Skeletal muscle cell (primary cell): ENCODE measurements around the gene NKX6-1.

Experiments
- DNase-seq: peaks from one replicate; pipeline ENCODE4 v3.0.0-alpha.2; 2010; ENCODE audit warnings: low read depth
- H3K4me3 ChIP-seq: 2 replicates; pipeline ENCODE4 v1.5.1; 2011; ENCODE audit warnings: low read depth, mild to moderate bottlenecking, control low read depth, low read length, moderate library complexity

NKX6-1 gene

GRCh38 chr4:84482564-84483563 lies 16.2 kb downstream of the NKX6-1 start:
- no peak for DNase-seq
- no peak overlapping the region for H3K4me3 ChIP-seq

GRCh38 chr4:84481860-84482245 lies 17.2 kb downstream of the NKX6-1 start:
- H3K4me3 ChIP-seq = no peak overlapping the region
- no peak for DNase-seq

- no peak for DNase-seq
- no peak overlapping the region for H3K4me3 ChIP-seq
These were observed 17.8 kb downstream of the NKX6-1 start for GRCh38 chr4:84481077-84481859.

GRCh38 chr4:84480082-84480481 lies 19.0 kb downstream of the NKX6-1 start:
- no peak overlapping the region for H3K4me3 ChIP-seq
- DNase-seq = no peak

GRCh38 chr4:84479663-84480062 lies 19.4 kb downstream of the NKX6-1 start:
- no peak for DNase-seq
- H3K4me3 ChIP-seq = no peak overlapping the region

DNA sequence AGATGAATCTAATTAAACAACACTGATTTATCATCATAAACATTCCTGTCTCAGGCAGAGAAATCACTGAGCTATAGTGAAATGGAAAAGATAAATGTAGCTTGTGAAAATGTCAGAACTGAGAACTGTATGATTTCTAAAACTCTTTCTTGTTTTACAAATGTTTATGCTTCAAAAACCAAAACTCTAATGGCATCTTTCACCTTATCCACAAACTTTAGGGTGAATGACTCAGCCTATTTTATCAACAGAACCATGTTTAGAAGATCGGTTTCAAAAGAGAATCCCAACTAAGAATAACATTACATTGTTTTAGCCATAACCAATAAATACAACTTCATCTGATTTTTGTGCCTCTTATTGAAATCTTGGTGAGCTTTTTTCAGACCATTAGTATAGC lies 21.4 kb downstream of the NKX6-1 start:
- DNase-seq = no peak
- no peak overlapping the region for H3K4me3 ChIP-seq

GRCh38 chr4:84474107-84474506 lies 25.0 kb downstream of the NKX6-1 start:
- DNase-seq = no peak

GRCh38 chr4:84472154-84472553 lies 26.9 kb downstream of the NKX6-1 start:
- H3K4me3 ChIP-seq = no peak overlapping the region
- no peak for DNase-seq

More at GRCh38 chr4:84474107-84474506, 25.0 kb downstream of the NKX6-1 start:
- no peak overlapping the region for H3K4me3 ChIP-seq

GRCh38 chr4:84470204-84470785 lies 28.8 kb downstream of the NKX6-1 start:
- DNase-seq = no peak
- no peak overlapping the region for H3K4me3 ChIP-seq

- no peak for DNase-seq
- no peak overlapping the region for H3K4me3 ChIP-seq
These were observed 31.5 kb downstream of the NKX6-1 start for GRCh38 chr4:84467601-84468000.

- no peak overlapping the region for H3K4me3 ChIP-seq
- DNase-seq = no peak
These were observed 39.3 kb downstream of the NKX6-1 start for GRCh38 chr4:84459783-84460182.

- no peak overlapping the region for H3K4me3 ChIP-seq
- DNase-seq = no peak
These were observed 42.9 kb downstream of the NKX6-1 start for GRCh38 chr4:84456157-84456556.

- no peak overlapping the region for H3K4me3 ChIP-seq
- no peak for DNase-seq
These were observed 43.4 kb downstream of the NKX6-1 start for GRCh38 chr4:84455697-84456096.

DNA sequence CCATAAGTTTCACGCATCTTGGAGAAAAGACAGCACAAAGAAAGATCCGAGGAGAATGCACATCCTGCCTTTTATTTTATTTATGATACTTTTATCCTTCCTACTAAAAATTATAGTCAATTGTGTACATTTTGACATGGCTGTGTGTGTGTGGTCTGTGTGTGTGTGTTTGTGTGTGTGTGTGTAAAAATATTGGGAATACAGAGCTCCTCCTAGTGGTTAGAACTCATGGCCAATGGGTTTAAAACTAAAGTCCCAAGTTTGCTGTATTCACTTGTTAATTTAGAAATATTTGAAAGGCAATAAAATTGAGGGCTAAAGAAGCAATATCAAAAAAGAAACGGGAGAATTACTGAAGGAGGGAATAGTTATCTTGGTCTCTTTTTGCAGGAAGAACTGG lies 47.5 kb downstream of the NKX6-1 start:
- DNase-seq = no peak
- no peak overlapping the region for H3K4me3 ChIP-seq

DNA sequence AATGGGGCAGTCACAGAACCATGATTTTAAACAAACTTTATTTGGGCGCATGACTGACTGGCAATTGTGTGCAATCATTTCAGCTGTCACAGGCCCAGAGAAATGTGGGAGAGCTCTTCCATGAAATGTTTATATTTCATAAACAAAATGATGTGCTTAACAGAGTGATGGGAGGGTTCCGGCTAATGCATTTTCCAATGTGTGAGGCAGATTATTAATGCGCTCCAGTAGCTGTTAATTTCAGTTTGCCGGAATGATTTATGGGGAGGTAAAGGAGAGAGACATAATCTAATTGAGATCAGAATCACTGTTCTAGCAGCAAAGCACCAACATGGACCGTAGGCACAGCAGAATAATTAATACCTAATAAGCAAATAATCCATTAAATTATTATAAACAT lies 55.6 kb downstream of the NKX6-1 start:
- H3K4me3 ChIP-seq = no peak overlapping the region
- DNase-seq = no peak

GRCh38 chr4:84442778-84443177 lies 56.3 kb downstream of the NKX6-1 start:
- H3K4me3 ChIP-seq = no peak overlapping the region

More at GRCh38 chr4:84442778-84443177, 56.3 kb downstream of the NKX6-1 start:
- no peak for DNase-seq
